ENCODE data around the gene DRAM1. TPM values are rescaled to one million over a fixed set of nuclear protein-coding genes. Genes with fewer than 3 reads are reported as not detected.

The DRAM1 gene
- polyA plus RNA-seq, 2 of the 4 experiments (the other 2 are of a cell fraction): 28.0 to 39.1 TPM

DNA sequence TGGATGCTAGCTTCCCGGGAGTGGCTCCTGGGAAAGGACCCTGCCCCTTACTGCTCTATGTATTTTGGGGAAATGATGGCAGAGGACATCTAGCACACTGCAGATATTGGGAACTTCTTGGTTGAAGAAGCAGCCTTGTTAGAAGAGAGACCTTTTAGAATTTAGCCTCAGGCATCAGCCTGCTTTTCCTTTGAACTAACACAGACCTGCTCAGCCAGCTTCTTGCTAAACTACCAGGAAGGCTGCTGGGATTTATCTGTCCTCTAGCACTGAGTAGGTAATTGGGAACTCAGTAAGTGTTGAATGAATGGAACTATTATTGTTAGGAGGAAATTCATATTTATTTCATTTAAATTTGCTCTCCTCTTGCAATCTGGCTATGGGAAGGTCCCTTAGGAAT, 77.3 kb downstream of the DRAM1 start (continued):
- TF ChIP-seq CBX8 (IDR thresholded peaks at IDR 0.05) (no peak), CBX2 (IDR thresholded peaks at IDR 0.05; ENCODE audit: borderline replicate concordance, low read depth) (no peak), CEBPB (IDR thresholded peaks at IDR 0.05) (no peak), EP300 (IDR thresholded peaks at IDR 0.05) (no peak), JUN (IDR thresholded peaks at IDR 0.05) (no peak), HDAC2 (IDR thresholded peaks at IDR 0.05) (no peak), KDM1A (IDR thresholded peaks at IDR 0.05; ENCODE audit: low read depth) (no peak)
- TF ChIP-seq, protein P1, sequence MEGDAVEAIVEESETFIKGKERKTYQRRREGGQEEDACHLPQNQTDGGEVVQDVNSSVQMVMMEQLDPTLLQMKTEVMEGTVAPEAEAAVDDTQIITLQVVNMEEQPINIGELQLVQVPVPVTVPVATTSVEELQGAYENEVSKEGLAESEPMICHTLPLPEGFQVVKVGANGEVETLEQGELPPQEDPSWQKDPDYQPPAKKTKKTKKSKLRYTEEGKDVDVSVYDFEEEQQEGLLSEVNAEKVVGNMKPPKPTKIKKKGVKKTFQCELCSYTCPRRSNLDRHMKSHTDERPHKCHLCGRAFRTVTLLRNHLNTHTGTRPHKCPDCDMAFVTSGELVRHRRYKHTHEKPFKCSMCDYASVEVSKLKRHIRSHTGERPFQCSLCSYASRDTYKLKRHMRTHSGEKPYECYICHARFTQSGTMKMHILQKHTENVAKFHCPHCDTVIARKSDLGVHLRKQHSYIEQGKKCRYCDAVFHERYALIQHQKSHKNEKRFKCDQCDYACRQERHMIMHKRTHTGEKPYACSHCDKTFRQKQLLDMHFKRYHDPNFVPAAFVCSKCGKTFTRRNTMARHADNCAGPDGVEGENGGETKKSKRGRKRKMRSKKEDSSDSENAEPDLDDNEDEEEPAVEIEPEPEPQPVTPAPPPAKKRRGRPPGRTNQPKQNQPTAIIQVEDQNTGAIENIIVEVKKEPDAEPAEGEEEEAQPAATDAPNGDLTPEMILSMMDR (IDR thresholded peaks at IDR 0.05): no peak

DNA sequence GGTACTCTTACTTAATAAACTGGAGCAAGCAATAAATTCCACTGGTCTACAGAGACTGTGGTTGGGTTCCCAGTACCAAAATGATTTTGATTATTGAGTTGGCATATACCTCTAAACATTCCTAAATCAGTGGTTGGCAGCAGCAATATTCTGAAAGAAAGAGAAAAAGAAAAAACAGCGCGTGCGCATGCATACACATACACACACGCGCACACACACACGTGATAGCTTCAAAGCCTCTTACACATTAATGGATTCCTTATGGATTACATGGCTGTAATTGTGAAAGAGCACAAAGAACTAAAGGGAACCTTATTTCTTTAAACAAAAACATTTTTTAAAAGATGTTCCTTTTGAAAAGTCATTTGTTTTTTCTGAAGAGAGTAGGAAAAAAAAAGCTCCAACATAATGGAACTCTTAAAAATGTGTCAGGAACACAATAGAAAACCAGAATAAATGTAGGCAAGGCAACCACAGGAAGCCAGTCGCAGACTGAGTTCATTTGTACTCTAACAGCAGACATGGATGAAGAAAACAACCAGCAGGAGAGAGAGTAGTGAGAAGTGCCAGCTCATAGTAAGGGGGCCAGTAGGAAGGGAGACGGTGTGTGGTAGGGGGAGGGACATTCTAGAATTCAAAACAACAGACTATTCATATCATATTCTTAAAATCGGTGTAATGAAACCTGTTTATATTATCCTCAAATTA, 80.0 kb downstream of the DRAM1 start:
- no peak for FAIRE-seq
- Histone ChIP-seq H3K4me1 (no peaks in the 10 kb centered on the region), H3K27ac (no peak overlapping the region), H3K4me3 (no peak overlapping the region), H3K4me2 (no peak overlapping the region), H3K9me3 (peaks cover 4% of the 10 kb centered on the region; the same call in 1 of the 3 replicates)
- TF ChIP-seq EHF (CRISPR knock-in tag; IDR thresholded peaks at IDR 0.05): no peak
- no peak for TF ChIP-seq CEBPB (IDR thresholded peaks at IDR 0.05)
- TF ChIP-seq, protein P2, sequence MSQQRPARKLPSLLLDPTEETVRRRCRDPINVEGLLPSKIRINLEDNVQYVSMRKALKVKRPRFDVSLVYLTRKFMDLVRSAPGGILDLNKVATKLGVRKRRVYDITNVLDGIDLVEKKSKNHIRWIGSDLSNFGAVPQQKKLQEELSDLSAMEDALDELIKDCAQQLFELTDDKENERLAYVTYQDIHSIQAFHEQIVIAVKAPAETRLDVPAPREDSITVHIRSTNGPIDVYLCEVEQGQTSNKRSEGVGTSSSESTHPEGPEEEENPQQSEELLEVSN (IDR thresholded peaks at IDR 0.05; ENCODE audit: borderline replicate concordance, low read depth): no peak
- TF ChIP-seq RNF2 (IDR thresholded peaks at IDR 0.05; ENCODE audit: borderline replicate concordance, low read depth): no peak
- TF ChIP-seq ZC3H11A (IDR thresholded peaks at IDR 0.05): no peak
- TF ChIP-seq ZSCAN20 (CRISPR knock-in tag; IDR thresholded peaks at IDR 0.05): no peak
- TF ChIP-seq KDM5A (IDR thresholded peaks at IDR 0.05): no peak
- no peak for TF ChIP-seq MAFK (IDR thresholded peaks at IDR 0.05; ENCODE audit: partially characterized antibody)
- TF ChIP-seq ZNF302 (CRISPR knock-in tag; IDR thresholded peaks at IDR 0.05): no peak
- no peak for TF ChIP-seq RCOR1 (IDR thresholded peaks at IDR 0.05; ENCODE audit: low read depth, low read length)
- TF ChIP-seq SMC3 (IDR thresholded peaks at IDR 0.05): no peak
- TF ChIP-seq EP300 (IDR thresholded peaks at IDR 0.05): no peak
- TF ChIP-seq, protein P1 (IDR thresholded peaks at IDR 0.05): no peak
- TF ChIP-seq RARB (CRISPR knock-in tag; IDR thresholded peaks at IDR 0.05): no peak
- no peak for TF ChIP-seq ZFP36 (IDR thresholded peaks at IDR 0.05; ENCODE audit: borderline replicate concordance, partially characterized antibody)
- ATAC-seq: no peak
- no peak for DNase-seq (ENCODE audit: low read depth in 1 of 2, low spot score in 1 of 2)
- POLR2A ChIA-PET: no interaction called here
- WGBS (ENCODE audit: missing lambda C conversion rate): 68% methylated on average over 9 of the region's 9 CpGs
- CTCF ChIA-PET: interaction anchor here (0.9 to 1.9 kb wide), 3 partner anchors 9 to 92 kb away, joined by 3 to 6 read pairs (median 3); no protein-coding TSS in a partner anchor

DNA sequence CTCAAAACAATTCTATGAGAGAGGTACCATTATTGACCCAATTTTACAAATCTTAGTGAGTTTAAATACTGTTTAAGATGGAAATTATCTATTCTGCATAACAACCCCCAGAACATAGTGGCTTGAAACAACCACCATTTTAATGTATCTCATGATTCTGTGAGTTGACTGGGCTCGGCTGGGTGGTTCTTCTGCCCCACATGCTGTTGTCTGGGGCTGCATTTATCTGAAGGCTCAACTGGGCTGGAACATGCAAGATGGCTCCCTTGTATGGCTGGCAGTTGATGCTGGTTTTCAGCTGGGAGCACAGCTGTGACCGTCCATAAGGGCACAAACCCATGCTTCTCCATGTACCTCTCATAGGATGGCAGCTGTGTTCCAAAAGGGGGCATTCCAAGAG, 82.2 kb downstream of the DRAM1 start:
- H3K4me3 ChIP-seq: no peak overlapping the region
- FAIRE-seq (no peak), DNase-seq (ENCODE audit: low read depth in 1 of 2, low spot score in 1 of 2) (no peak), ATAC-seq (no peak)
- no peaks in the 10 kb centered on the region for H3K4me1 ChIP-seq
- WGBS (ENCODE audit: missing lambda C conversion rate): 9% methylated on average over 2 of the region's 2 CpGs
- H3K9me3 ChIP-seq: peaks cover 4% of the 10 kb centered on the region; the same call in 1 of the 3 replicates
- no peak overlapping the region for H3K4me2 ChIP-seq
- ChIA-PET POLR2A (no interaction called here), CTCF (interaction anchor here (0.6 to 1.2 kb wide), 3 partner anchors 19 to 920 kb away, joined by 3 to 4 read pairs (median 3); no protein-coding TSS in a partner anchor)
- TF ChIP-seq BHLHE40 (IDR thresholded peaks at IDR 0.05; ENCODE audit: low read depth, low read length): no peak
- no peak for TF ChIP-seq HOXB5 (CRISPR knock-in tag; IDR thresholded peaks at IDR 0.05)
- TF ChIP-seq, protein P3, sequence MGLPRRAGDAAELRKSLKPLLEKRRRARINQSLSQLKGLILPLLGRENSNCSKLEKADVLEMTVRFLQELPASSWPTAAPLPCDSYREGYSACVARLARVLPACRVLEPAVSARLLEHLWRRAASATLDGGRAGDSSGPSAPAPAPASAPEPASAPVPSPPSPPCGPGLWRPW (IDR thresholded peaks at IDR 0.05): no peak
- TF ChIP-seq POLR2AphosphoS2 (conservative IDR thresholded peaks at IDR 0.05; ENCODE audit: low read length): no peak
- TF ChIP-seq, protein P4, sequence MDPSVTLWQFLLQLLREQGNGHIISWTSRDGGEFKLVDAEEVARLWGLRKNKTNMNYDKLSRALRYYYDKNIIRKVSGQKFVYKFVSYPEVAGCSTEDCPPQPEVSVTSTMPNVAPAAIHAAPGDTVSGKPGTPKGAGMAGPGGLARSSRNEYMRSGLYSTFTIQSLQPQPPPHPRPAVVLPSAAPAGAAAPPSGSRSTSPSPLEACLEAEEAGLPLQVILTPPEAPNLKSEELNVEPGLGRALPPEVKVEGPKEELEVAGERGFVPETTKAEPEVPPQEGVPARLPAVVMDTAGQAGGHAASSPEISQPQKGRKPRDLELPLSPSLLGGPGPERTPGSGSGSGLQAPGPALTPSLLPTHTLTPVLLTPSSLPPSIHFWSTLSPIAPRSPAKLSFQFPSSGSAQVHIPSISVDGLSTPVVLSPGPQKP (IDR thresholded peaks at IDR 0.05; ENCODE audit: low read depth, low read length): no peak
- TF ChIP-seq CHD2 (IDR thresholded peaks at IDR 0.05; ENCODE audit: low read length, partially characterized antibody): no peak
- H3K27ac ChIP-seq: no peak overlapping the region

All from A549 (cell line).